Gastrocnemius medialis (tissue), 4 donors: ENCODE measurements around the gene TMC3.

ENCODE experiments used
- POLR2A ChIP-seq, 2 donors: fragments of 450-650 bp; IDR thresholded peaks; one replicate each; pipeline ENCODE4 v1.6.1; 2017; ENCODE audit warnings: antibody characterized with exemption in 2 of 2, mild to moderate bottlenecking in 2 of 2, moderate library complexity in 2 of 2
- TF ChIP-seq, protein P1 (sequence below), 5 experiments: fragments of 450-650 bp in 3 of 5; fragments of 200-600 bp in 2 of 5; sonication (generic) in 2 of 5; IDR thresholded peaks in 4 of 5; conservative IDR thresholded peaks in 1 of 5; 1 replicate in 4 of 5; 2 replicates in 1 of 5; pipeline ENCODE4 v1.5.1; 2016 to 2019; ENCODE audit warnings: antibody characterized with exemption in 5 of 5, mild to moderate bottlenecking in 3 of 5, moderate library complexity in 3 of 5

DNA sequence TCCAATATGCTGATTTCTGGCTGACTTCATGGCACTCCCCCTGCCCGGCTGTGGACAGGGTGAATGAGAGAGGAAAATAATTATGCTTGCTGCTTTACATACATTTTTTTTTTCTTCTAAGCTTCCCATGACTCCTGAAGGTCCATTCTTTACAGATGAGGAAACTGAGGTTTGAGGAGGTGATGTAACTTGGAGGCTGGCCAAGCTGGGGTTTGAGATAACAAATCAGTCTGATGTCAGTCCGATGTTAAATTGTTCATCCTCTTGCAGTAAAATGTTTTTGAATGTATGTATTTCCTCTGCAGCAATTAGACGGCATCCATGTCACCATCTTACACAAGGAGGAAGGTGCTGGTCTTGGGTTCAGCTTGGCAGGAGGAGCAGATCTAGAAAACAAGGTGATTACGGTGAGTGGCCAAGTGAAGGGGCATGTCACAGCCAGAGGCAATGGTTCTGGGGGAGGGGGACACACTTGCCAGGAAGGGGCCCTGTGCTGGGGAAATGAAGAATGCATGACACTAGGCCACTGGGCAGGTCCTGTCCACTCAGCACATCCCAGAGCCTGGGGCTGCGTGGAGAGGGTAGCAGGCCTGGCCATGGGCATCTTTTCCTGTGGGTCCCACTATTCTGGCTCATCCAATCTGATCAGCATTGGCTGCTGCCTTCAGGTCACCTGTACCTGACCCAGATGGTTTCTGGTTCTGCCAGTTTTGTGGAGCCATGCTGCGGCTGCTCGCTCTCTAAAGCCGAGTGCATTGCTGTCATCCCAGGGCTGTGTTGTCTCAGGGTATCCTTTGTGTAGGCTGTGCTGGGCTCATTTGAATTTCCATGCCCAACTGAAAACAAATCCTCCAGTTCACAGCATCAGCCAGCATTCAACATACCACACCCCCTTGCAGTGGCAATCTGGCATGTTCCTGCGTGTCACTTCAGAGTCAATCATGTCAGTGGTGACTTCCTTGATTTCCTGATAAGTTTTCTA, 70.5 kb downstream of the TMC3 start:
- TF ChIP-seq, protein P1, sequence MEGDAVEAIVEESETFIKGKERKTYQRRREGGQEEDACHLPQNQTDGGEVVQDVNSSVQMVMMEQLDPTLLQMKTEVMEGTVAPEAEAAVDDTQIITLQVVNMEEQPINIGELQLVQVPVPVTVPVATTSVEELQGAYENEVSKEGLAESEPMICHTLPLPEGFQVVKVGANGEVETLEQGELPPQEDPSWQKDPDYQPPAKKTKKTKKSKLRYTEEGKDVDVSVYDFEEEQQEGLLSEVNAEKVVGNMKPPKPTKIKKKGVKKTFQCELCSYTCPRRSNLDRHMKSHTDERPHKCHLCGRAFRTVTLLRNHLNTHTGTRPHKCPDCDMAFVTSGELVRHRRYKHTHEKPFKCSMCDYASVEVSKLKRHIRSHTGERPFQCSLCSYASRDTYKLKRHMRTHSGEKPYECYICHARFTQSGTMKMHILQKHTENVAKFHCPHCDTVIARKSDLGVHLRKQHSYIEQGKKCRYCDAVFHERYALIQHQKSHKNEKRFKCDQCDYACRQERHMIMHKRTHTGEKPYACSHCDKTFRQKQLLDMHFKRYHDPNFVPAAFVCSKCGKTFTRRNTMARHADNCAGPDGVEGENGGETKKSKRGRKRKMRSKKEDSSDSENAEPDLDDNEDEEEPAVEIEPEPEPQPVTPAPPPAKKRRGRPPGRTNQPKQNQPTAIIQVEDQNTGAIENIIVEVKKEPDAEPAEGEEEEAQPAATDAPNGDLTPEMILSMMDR (IDR thresholded peaks at IDR 0.05 in 4 of 5, conservative IDR thresholded peaks at IDR 0.05 in 1 of 5), result no peak
- TF ChIP-seq POLR2A (IDR thresholded peaks at IDR 0.05), result no peak
